Right atrium auricular region (tissue), 2 donors: ENCODE measurements around the gene FMOD. TPM values are rescaled to one million over a fixed set of nuclear protein-coding genes. Genes with fewer than 3 reads are reported as not detected.
A peak's percentile ranks its signal among the peaks of the same experiment; 100 is the strongest.
"Not testable (repeated sequence)": the region's sequence is repeated elsewhere in the genome, so short reads cannot be mapped to it uniquely, and the experiment has no call there.

Experiments used
- DNase-seq: peaks from one replicate; pipeline ENCODE4 v3.0.0-alpha.2; 2019; ENCODE audit warnings: low spot score
- H3K27ac ChIP-seq, 2 donors: fragments of 200-600 bp; sonication (generic); 1 replicate in 1 of 2; 2 replicates in 1 of 2; pipeline ENCODE4 v1.5.1; 2016 to 2019
- H3K27me3 ChIP-seq, 2 donors: fragments of 200-600 bp; sonication (generic); one replicate each; pipeline versions ENCODE4 v1.5.1 to v1.6.0; 2017 to 2019
- H3K36me3 ChIP-seq: fragments of 200-600 bp; sonication (generic); one replicate; pipeline ENCODE4 v1.5.1; 2016
- H3K4me1 ChIP-seq, 2 donors: fragments of 200-600 bp; sonication (generic); one replicate each; pipeline versions ENCODE4 v1.5.1 to v1.6.0; 2017 to 2019
- H3K4me3 ChIP-seq, 2 donors: fragments of 200-600 bp; sonication (generic); 1 replicate in 1 of 2; 2 replicates in 1 of 2; pipeline ENCODE4 v1.5.1; 2017 to 2019; ENCODE audit warnings: mild to moderate bottlenecking in 1 of 2, moderate library complexity in 1 of 2
- H3K9me3 ChIP-seq, 2 donors: fragments of 200-600 bp; sonication (generic); one replicate each; pipeline ENCODE4 v1.5.1; 2019
- total RNA-seq, 2 donors: library from RNA; depleted of rRNA; stranded (reverse); fragments of >200 nt; gene quantifications; one replicate each; pipeline ENCODE4 v1.1.0, GENCODE V29; 2016
- TF ChIP-seq, protein P1 (sequence below), 2 donors: fragments of 200-600 bp; sonication (generic); IDR thresholded peaks; one replicate each; pipeline ENCODE4 v1.5.1; 2019; ENCODE audit warnings: antibody characterized with exemption in 2 of 2

FMOD gene
- total RNA-seq, 2 donors from 2014 or later = 34.2 to 122 TPM

GRCh38 chr1:203302456-203302855 is 48.5 kb downstream of the FMOD start:
- H3K27ac ChIP-seq = no peak overlapping the region
- TF ChIP-seq, protein P1, sequence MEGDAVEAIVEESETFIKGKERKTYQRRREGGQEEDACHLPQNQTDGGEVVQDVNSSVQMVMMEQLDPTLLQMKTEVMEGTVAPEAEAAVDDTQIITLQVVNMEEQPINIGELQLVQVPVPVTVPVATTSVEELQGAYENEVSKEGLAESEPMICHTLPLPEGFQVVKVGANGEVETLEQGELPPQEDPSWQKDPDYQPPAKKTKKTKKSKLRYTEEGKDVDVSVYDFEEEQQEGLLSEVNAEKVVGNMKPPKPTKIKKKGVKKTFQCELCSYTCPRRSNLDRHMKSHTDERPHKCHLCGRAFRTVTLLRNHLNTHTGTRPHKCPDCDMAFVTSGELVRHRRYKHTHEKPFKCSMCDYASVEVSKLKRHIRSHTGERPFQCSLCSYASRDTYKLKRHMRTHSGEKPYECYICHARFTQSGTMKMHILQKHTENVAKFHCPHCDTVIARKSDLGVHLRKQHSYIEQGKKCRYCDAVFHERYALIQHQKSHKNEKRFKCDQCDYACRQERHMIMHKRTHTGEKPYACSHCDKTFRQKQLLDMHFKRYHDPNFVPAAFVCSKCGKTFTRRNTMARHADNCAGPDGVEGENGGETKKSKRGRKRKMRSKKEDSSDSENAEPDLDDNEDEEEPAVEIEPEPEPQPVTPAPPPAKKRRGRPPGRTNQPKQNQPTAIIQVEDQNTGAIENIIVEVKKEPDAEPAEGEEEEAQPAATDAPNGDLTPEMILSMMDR (IDR thresholded peaks at IDR 0.05) = no peak
- no peaks in the 10 kb centered on the region for H3K9me3 ChIP-seq
- DNase-seq = no peak
- peaks cover 8% of the 10 kb centered on the region for H3K36me3 ChIP-seq
- H3K27me3 ChIP-seq = no peaks in the 10 kb centered on the region
- no peak overlapping the region for H3K4me3 ChIP-seq
- H3K4me1 ChIP-seq = peaks cover 0 to 15% of the 10 kb centered on the region in 2 donors

DNA sequence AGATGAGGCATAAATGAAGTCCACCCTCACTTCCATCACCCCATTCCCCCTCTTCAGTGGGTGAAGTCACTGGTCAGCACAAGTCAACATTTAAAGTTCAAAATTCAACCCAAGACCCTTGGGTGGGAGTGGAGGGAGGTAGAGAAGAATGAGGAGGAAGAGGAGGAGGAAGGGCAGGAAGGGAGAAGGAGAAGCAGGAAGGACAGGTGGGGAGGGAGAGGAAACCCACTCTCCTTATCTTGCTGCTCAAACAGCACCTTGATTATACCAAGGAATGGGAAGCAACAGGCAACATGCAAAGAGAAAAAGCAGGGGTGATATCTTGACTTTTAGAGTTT is 49.6 kb downstream of the FMOD start:
- Histone ChIP-seq H3K36me3 (no peaks in the 10 kb centered on the region), H3K9me3 (no peaks in the 10 kb centered on the region), H3K27me3 (no peaks in the 10 kb centered on the region), H3K4me1 (peaks cover 0 to 9% of the 10 kb centered on the region in 2 donors), H3K27ac (peak overlapping the region; percentile 63 to 70), H3K4me3 (no peak overlapping the region)
- TF ChIP-seq, protein P1 (IDR thresholded peaks at IDR 0.05) = no peak
- DNase-seq = no peak

DNA sequence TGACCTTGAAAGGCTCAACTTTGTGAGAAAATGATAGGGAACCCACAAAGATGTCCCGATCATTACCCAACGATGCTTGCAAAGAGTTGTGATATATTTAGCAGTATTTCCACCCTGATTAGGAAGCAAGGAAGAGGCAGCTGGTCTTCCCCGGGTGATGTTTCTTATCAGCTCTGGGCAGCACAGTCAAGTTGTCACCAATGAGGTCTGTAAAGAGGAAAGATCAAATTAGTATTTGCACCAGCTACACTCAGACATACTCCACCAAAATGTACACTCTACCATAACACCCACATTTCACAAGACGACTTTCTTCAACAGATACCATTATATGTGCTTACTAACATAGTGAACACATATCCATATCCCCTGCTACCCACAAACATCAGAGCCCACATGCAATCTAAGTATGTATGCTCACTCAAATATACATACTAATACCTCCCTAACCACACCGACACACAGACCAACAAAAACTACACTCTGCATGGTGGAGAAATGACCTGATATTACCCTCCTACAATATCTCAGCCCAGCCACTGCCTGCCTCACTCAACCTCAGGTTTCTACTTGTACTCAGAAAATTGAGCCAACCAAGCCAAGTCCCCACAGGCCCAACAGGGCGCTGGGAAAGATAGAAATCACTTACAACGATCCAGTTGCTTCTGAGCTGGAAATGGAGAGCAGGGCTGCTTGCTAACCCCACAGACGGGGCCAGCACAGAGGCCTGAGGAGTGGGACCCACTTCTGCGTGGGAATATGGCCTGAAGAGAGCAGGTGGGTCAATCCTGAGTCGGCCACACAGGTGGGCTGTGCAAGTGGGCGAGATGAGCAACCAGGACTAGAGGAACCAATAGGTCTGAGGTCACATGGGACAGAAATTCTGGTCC is 50.2 kb downstream of the FMOD start:
- Histone ChIP-seq H3K36me3 (no peaks in the 10 kb centered on the region), H3K4me1 (peaks cover 0 to 9% of the 10 kb centered on the region in 2 donors), H3K27ac (peak overlapping the region; percentile 63 to 70), H3K27me3 (no peaks in the 10 kb centered on the region), H3K9me3 (no peaks in the 10 kb centered on the region), H3K4me3 (no peak overlapping the region)
- TF ChIP-seq, protein P1 (IDR thresholded peaks at IDR 0.05) = no peak
- DNase-seq = no peak

DNA sequence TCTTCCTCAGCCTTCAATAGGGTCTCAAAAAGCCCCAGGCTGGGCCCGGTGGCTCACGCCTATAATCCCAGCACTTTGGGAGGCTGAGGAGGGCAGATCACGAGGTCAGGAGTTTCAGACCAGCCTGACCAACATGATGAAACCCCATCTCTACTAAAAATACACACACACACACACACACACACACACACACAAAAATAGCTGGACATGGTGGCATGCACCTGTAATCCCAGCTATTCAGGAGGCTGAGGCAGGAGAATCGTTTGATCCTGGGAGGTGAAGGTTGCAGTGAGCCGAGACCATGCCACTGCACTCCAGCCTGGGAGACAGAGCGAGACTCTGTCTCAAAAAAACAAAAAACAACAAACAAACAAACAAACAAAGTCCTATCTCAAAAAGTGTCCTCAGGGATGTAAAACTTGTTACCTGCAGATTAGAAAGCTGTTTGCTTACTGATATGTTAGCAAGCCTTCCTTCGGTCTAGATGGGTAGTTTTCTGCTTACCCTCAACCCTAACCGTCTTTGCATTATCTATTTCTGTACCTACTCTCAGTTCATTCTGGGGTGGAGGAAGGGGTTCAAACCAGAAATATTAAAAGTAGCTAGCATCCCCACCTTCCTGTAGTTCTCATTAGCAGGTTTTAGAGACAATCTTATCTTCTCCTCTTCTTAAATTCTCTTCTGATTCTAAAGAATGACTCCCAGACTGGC is 51.0 kb downstream of the FMOD start:
- DNase-seq, H3K4me3 ChIP-seq, H3K36me3 ChIP-seq, H3K9me3 ChIP-seq, H3K27me3 ChIP-seq, H3K4me1 ChIP-seq: not testable (repeated sequence)
- peak overlapping the region; percentile 63 to 70 for H3K27ac ChIP-seq

DNA sequence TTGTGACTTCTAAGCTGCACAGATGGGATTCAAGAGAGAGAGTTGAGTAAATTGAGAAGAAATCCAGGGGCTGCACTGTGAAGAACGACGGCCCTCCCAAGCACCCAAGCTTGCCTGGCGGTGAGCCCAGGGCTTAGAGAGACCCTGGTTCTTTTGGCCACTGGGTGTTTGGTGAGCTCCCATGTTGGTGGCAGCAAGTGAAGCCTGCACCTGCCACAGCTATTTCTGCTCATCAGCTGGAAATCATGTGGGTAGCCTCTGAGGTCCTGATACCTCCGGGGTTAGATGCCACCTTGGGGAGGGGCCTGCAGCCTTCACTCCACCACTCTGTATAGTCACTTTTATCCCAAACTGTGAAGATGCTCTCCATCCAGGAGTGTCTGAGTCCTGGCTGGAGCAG is 51.8 kb downstream of the FMOD start:
- Histone ChIP-seq H3K4me1 (peaks cover 0 to under 1% of the 10 kb centered on the region in 2 donors), H3K27me3 (no peaks in the 10 kb centered on the region), H3K9me3 (no peaks in the 10 kb centered on the region), H3K36me3 (no peaks in the 10 kb centered on the region), H3K27ac (no peak overlapping the region), H3K4me3 (no peak overlapping the region)
- TF ChIP-seq, protein P1 (IDR thresholded peaks at IDR 0.05) = no peak
- no peak for DNase-seq

GRCh38 chr1:203296460-203297073 is 54.4 kb downstream of the FMOD start:
- no peaks in the 10 kb centered on the region for H3K4me1 ChIP-seq
- no peak for DNase-seq
- no peak overlapping the region for H3K27ac ChIP-seq
- no peaks in the 10 kb centered on the region for H3K36me3 ChIP-seq
- no peak overlapping the region for H3K4me3 ChIP-seq
- H3K27me3 ChIP-seq = no peaks in the 10 kb centered on the region
- TF ChIP-seq, protein P1 (IDR thresholded peaks at IDR 0.05) = no peak
- no peaks in the 10 kb centered on the region for H3K9me3 ChIP-seq
